Sigmoid colon (tissue), 4 donors: ENCODE results near the gene NAALADL2.

Experiments used
- CTCF ChIP-seq, 4 experiments: fragments of 450-650 bp in 3 of 4; fragments of 200-600 bp in 1 of 4; IDR thresholded peaks; one replicate each; pipeline ENCODE4 v1.5.1; 2016 to 2019; ENCODE audit warnings: antibody characterized with exemption in 4 of 4, mild to moderate bottlenecking in 3 of 4, moderate library complexity in 2 of 4
- POLR2AphosphoS5 ChIP-seq, 4 donors: sonication (generic); formaldehyde crosslinking; IDR thresholded peaks; one replicate each; pipeline ENCODE4 v1.6.1; 2017; ENCODE audit warnings: antibody characterized with exemption in 4 of 4

- TF ChIP-seq POLR2AphosphoS5 (IDR thresholded peaks at IDR 0.05) (no peak), CTCF (IDR thresholded peaks at IDR 0.05) (no peak)
These were observed 457.7 kb downstream of the NAALADL2 start for GRCh38 chr3:175316799-175317198.
